GM18499 (cell line): ENCODE results near the gene TMEM218.

ENCODE experiments used
- ATAC-seq: cut with Tn5 transposase; IDR thresholded peaks from one replicate; pipeline ENCODE4 v1.9.1; 2021; ENCODE audit warnings: moderate number of reproducible peaks; ENCODE audit not compliant: insufficient read depth, unreplicated experiment

Gene TMEM218

DNA sequence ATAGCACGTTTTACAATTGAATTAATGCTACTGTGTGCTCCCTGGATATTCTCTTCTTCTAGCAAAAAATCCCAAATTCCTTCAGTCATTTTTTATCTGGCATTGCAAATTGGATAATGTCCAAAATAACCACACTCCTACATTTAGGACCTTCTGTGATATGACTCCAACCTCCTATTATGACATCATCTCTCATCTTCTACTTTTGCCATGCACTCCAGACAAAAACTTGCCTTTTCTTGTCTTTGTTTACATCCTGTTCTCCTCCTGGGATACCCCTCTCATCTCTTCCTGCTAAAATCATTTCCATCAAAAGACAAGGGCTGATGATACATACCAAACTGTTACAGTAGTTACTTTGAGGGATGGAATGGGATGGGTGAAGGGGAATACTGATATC lies 20.6 kb upstream of the TMEM218 start:
- no peak for ATAC-seq

DNA sequence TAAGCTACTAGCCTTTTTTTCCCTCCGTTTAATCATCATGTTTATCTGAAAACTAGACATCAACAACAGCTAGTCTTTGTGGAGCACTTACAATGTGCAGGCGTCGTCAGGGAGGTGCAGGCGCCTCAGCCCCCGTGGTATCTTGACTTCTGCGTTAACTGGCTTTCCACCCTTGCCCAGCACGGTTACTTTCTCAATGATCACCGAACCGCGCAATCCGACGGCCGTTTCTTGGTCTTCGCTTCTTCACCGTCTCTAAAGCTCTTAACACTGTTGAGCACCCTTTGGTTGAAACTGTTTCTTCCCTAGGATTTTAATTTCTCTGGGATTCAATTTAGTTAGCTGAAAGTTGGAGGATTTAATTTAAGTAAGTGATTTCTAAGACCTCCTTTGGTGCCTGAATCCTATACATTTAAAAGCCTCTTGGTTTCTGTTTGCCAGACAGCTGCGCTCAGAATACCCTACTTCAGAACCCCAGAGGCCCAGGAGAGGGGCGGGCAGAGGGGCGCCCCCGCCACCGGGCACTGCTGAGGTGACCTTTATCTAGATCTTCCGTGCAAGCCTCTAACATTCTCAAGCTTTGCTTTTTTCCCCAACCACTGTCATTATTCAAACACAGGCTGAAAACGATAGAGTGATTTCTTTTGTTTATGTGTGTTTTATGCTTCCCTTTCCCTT lies 18.0 kb upstream of the TMEM218 start:
- no peak for ATAC-seq

DNA sequence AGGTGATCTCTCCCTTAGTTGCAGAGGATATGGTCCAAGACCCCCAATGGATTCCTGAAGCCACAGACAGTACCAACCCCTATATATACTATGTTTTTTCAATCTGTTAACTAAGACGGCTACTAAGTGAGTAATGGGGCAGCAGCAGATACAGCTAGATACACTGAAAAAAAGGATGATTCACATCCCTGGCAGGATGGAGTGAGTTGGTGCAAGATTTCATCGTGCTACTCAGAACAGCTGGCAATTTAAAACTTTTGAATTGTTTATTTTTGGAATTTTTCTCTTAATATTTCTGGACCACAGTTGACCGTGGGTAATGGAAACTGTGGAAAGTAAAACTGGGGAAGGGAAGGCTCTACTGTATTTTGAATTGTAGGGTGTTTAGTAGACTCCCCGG lies 17.0 kb upstream of the TMEM218 start:
- ATAC-seq, result no peak

DNA sequence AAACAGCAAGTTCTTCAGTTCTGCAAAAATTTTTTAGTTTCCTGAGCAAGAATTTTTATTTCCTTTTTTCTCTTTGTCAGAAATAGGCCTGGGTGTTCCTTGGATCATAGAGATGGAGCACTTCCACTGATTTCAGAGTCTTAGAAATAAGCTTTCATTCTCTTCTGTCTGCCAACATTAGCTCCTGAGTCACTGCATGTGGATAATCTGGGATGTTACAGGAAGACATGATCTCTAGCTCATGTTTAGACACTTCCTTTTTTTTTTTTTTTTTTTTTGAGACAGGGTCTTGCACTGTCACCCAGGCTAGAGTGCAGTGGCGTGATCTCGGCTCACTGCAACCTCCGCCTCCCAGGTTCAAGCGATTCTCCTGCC lies 13.2 kb upstream of the TMEM218 start:
- ATAC-seq, result no peak

DNA sequence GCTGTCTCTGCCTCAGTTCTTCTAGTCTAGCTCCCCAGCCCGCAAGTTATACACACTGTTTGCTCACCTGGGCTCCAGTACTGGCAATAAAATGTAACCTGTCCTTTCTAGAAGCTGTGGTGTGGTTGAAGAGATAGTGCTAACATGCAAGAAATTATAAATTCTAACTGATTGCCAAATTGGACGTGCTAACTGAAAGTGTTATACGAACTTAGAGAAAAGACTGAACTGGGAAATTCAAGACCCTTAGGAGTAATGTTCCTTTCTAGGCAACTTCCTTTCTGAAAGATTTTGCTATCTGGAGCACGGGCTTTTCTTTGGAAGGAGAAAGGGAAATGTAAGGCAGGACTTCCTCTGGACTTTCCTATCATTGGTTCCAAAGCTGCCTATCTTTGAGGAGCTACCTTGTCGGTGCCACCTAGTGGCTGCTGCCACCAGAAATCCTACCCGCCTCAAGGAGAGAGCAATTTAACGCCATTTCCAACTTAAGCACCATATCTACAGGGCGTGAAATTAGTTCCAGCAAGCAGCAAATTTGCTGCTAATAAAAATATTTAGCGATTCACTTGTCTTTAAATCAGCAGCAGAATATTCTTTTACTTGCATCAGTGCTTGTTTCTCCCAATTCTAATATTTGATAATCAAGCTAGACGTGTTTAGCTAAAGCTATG lies 12.7 kb upstream of the TMEM218 start:
- ATAC-seq, result no peak

DNA sequence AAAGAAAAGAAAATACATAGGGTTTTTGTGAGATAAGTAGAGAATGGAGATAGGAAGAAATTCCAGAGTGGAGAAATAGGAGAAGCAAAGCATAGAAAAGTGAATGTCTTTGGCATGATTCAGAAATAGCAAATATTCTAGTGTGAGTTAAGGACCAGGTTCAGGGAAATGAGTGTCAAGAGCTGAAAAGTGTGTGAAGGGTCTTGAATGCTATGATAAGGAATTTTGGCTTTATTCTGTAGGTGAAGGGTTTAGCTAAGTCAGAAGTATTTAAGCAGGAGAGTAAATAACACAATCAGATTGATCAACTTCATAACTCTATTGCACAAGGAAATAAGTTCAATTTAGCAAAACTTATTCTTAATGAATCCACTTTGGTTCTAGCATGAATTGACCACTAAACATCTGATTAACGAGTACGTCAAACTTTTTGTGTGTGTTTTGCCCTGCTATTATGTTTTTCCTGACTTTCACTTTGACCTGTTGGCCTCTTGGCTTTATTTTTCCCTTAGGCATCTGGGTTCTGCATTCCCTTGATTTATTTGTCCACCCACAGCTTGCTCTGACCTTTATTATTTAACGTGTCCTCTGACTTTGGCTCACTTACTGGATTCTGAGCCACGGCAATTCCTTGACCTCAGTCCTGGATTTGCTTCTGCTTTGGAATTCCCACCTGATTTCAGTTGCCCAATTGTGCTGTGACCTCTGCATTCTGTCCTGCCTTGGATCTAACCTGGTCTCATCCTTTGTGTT lies 11.9 kb upstream of the TMEM218 start:
- ATAC-seq, result no peak

DNA sequence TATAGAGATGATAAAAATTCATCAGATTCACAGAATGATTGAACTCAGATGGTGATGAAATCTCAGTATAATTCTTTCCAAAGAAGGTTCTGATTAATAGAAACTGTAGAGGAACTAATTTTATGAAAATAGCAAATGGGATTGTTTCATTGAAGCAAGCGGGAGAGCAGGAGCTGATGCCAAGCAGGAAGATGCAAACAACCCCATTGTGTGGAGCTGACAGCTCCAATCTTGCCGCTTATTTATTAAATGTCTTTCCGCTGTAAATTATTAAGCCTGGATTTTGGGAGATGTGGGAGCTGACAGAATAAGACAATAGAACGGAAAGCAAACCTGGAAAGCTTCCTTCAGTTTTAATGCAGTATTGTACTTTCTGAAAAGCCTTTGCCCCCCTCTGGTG lies 6.0 kb upstream of the TMEM218 start:
- ATAC-seq, result no peak

DNA sequence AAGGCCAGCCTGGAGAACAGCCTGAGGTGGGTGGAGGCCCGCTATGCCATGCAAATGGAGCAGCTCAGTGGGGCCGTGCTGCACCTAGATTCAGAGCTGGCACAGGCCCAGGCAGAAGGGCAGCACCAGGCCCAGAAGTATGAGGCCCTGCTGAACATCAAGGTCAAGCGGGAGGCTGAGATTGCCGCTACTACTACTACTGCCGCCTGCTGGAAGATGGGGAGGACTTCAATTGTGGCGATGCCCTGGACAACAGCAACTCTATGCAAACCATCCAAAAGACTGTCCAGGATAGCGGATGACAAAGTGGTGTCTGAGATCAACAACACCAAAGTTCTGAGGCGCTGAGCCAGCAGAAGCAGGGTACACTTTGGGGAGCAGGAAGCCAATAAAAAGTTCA lies 3.1 kb upstream of the TMEM218 start:
- no peak for ATAC-seq

DNA sequence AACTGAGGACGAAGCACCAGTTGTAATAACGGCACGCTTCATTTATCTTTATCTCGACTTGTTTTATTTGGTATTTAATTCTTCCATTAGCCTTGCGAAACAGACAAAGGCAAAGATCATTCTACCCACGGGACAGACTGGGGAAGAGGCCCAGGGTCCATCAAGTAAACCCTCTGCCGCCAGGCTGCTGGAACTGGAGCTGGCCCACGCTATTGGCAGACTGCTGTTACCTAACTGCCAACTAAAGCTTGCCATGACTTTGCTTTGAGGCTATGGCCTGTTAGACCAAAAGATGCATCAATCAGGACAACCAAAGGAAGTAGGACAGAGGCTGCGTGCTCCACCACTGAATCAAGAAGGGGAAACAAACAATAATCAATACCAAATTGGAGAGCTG lies 780 bp upstream of the TMEM218 start:
- no peak for ATAC-seq

DNA sequence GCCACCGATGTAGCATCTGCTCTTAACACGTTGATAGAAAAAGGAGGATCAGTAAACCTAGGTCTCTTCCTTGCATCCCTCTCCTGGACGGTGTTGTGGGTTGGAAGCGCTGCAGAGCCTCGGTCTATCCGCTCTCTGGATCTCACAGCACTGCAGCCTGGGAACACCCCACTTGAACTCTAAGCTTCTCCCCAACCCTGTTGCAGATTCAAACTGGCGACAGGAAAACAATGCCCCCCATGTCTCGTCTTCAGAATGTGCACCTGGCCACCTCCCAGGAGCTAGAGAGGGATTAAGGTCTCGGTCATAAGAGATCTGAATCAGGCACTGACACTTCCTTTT lies 454 bp downstream of the TMEM218 start:
- ATAC-seq, result no peak

DNA sequence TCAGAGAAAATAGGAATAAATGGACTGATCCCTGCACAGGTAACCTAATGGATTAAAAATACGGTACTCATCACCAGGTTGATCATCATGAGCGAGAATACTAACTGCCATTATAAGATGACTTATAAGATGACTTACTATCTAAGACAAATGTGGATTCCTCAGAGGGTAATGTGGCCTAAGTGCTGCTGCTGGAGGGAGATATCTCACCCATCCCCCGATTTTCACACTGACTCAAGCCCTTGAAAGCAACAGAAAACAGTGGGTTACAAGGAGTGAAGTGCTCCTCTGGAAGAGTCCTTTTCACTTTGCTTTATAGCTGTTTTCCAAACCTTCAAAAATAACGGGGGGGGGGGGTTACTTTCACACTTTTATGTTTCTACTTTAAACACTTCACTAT lies 920 bp downstream of the TMEM218 start:
- ATAC-seq, result no peak

DNA sequence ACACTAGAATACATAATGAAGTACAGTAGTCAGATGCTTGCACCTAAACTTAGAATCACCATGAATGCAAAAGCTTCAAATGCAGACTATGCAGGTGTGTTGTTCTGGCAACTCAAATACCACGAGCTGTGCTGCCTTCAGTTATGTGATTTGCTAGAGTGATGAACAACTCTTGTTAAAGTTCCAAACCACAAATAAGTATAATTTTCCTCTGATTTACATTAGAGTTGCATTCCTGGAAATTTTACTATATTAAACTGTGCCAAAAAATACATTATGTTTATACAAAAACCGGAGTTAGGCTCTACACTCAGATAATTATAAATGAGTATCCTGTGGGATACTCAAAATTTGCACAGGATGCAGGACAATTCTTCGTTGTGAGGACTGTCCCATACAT lies 3.0 kb downstream of the TMEM218 start:
- ATAC-seq, result no peak

DNA sequence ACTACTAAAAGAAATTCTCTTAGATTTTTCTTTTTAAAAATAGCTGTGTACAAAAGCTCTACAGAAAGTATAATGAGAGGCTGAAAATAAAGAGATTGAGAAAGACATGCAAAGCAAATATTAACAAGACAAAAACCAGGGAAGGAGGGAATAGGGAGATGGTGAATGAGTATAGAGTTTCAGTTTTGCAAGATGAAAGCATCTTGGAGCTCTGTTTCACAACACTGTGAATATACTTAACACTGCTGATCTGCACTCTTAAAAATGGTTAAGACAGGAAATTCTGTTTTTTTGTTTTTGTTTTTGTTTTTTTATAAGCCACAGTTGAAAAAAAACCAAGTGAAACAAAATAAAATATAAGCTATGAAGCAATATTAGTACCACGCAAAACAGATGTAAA lies 5.5 kb downstream of the TMEM218 start:
- no peak for ATAC-seq

DNA sequence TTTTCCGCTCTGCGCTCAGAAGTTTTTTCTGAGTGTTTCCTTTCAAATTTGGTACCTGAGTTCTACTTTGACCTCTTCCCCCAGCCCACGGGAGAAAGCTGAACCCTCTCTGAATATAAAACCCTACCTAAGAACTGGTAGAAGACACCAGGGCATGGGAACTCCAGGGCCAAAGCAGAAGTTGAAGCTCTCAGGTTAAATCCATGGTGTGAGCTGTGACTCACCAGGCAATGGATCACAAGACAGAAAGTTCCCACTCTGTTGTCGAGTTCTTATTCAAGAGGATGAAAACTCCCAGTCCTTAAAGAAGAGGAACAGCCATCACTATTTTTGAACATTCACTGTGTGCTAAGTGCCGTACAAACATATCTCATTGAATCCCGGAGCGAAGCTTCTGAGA lies 8.9 kb downstream of the TMEM218 start:
- no peak for ATAC-seq

DNA sequence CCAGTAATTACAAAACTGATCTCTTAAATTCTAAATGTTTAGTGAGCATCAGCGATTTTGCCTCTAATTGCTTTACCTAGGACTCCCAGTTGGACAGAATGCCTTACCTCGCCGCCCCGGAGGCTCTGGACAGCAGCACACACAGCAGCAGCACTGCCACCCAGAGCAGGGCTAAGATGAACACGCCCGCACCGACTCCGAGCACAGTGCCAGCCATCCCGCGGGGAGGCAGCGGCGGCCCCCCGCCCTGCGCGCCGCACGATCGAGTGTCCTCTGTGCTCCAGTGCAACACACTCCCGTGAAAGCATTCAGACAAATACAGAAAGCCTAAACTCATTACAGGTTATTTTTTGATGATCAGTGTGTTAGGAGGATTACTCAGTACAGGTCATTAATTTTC lies 9.4 kb downstream of the TMEM218 start:
- ATAC-seq, result no peak

DNA sequence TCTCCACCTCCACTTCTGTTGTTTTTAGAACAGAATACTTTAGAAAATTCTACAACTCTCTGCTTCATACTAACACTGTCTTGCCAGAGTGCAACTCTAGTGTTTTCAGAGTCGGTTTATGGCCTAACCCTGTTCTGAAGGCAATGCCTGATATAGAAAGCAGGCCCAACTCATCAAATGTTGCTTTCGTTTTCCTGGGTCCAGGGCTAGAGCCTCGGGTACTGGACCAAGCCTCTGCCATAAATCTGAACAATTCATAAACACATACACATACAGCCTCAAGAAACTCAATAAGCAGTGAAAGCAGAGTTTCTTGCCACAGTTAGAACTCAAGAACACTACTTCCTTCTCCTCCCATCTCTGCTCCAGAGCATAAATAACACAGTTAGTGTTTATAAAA lies 9.8 kb downstream of the TMEM218 start:
- ATAC-seq, result no peak

DNA sequence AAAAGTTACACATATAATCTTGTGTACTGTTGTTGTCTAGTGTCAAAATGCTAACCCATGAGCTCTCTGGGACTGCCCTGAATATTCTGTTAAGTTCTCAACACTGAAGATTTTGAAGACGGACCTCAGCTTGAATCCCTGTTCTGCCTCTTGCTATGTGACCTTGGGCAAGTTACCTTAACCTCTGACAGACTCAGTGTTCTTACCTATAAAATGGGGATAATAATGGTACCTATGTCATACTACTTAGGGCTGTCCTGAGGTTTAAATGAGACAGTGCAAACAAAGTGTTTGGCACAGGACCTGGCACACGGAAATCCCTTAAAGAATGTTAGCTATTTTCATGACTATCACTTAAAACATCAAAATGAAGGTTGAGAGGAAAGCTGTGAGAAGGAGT lies 11.3 kb downstream of the TMEM218 start:
- no peak for ATAC-seq

DNA sequence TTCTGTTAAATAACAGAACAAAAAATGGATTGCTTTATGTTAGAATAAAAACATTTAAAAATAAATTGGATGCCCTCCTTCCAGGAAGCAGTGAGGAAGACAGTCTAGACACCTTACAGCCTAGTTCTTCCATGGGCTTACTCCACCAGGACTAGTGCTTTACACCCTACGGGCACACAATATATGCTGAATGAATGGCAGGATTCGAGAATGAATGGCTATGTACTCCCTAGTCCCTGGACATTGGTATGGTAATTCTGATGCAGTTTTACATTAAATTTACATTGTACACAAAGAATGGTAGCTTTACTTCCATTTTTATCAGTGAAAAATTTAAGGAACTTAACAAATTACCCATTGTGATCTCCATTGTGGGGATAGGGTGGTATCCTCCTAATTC lies 16.7 kb downstream of the TMEM218 start:
- ATAC-seq, result no peak

DNA sequence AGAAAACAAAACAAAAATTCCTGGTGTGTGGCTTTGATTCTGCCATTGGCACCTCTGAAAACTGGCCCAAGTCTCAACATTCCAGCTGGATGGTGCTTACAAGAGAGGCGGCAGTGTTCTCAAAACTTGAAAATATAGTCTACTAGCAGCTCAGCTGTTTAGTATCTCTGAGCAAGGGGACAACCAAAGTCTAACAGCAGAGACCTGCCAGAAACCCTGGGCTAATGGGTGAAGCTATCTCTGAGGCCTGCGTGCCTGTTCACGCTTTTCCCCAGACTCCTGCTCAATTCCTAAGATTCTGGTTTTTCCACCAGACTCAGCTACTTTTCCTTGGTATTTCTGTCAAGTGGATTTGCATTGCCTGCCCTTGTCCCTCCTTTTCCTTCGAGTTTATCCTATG lies 17.9 kb downstream of the TMEM218 start:
- ATAC-seq, result no peak

DNA sequence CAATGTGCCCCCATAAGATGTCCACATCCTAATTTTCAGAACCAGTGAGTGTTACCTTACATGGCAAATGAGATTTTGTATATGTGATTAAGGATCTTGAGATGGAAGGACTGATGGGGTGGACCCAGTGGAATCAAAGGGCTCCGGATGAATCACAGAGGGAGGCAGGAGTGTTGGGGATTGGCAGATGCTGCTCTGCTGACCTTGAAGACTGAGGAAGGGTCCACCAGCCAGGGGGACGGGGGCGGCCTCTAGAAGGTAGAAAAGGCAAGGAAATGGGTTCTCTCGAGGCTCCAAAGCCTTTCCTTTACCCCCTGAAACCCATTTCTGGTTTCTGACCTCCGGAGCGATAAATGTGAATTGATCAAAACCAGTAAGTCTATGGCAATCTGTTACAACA lies 18.8 kb downstream of the TMEM218 start:
- no peak for ATAC-seq

DNA sequence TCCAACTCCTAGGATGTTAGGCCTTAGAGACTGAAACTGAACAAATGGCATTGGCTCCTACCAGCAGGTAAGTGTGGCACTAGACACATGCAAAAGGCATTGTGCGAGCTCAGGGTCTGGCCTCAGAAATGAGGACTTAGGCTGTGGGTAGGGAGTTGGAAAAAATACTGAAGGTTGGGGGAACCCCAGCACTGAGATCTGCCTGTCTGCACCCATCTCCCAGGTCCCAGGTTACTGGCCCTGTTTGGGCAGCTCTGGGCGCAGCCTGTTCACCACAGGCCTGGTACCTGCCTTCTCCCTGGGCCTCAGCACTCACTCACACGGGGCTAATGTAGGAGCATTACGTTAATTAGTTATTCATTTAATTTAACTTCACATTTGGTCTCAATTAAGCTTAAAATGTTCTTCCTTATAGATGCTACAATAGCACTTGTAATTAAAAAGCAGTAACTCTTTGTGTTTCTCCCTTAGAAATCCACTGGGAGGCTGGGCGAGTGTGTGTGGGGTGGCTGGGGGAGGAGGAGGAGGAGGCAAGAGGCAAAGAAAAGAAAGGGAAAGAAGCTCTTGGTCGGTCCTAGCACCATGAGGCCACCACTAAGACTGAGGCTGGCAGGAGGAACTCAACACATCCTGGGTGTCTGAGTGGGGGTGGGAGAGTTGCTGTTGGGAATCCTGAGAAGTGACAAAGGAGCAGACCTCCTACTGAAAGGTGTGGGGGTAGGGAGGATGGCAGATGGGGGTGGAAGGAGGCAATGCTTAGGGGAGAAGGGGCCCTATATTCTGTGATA lies 19.4 kb downstream of the TMEM218 start:
- no peak for ATAC-seq
